Measurements from ENCODE around the gene GUK1. TPM values are rescaled to one million over a fixed set of nuclear protein-coding genes. Genes with fewer than 3 reads are reported as not detected.

GUK1 gene
- polyA plus RNA-seq, 1 donor from 2014 or later = 502 TPM

- Histone ChIP-seq H2AFZ (ENCODE audit: low read depth, low read length) (no peak overlapping the region), H3K9me2 (ENCODE audit: insufficient read depth, low read length) (no peaks in the 10 kb centered on the region), H3K9me3 (ENCODE audit: low read length) (no peaks in the 10 kb centered on the region), H3K4me3 (ENCODE audit: low read length) (no peak overlapping the region), H4K20me1 (ENCODE audit: insufficient read depth) (no peaks in the 10 kb centered on the region), H3F3A (ENCODE audit: insufficient read depth, low read length, poor library complexity, severe bottlenecking) (no peaks in the 10 kb centered on the region), H3K4me2 (ENCODE audit: low read length) (no peak overlapping the region), H3K36me3 (ENCODE audit: insufficient read depth, low read length) (no peaks in the 10 kb centered on the region), H3K27me3 (ENCODE audit: insufficient read depth, low read depth, low read length) (no peaks in the 10 kb centered on the region), H3K9ac (ENCODE audit: low read length) (no peak overlapping the region), H3K27ac (ENCODE audit: low read length) (no peak overlapping the region), H3K79me2 (replicated peaks; ENCODE audit: insufficient read depth, low read length) (no peaks in the 10 kb centered on the region)
- TF ChIP-seq, protein P1, sequence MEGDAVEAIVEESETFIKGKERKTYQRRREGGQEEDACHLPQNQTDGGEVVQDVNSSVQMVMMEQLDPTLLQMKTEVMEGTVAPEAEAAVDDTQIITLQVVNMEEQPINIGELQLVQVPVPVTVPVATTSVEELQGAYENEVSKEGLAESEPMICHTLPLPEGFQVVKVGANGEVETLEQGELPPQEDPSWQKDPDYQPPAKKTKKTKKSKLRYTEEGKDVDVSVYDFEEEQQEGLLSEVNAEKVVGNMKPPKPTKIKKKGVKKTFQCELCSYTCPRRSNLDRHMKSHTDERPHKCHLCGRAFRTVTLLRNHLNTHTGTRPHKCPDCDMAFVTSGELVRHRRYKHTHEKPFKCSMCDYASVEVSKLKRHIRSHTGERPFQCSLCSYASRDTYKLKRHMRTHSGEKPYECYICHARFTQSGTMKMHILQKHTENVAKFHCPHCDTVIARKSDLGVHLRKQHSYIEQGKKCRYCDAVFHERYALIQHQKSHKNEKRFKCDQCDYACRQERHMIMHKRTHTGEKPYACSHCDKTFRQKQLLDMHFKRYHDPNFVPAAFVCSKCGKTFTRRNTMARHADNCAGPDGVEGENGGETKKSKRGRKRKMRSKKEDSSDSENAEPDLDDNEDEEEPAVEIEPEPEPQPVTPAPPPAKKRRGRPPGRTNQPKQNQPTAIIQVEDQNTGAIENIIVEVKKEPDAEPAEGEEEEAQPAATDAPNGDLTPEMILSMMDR (IDR thresholded peaks at IDR 0.05; ENCODE audit: poor library complexity, severe bottlenecking) = no peak
- TF ChIP-seq MXI1 (conservative IDR thresholded peaks at IDR 0.05; ENCODE audit: poor library complexity, severe bottlenecking) = no peak
- TF ChIP-seq EZH2 (IDR thresholded peaks at IDR 0.05; ENCODE audit: borderline replicate concordance, insufficient read depth, low read length, poor library complexity, severe bottlenecking) = no peak
- TF ChIP-seq EP300 (conservative IDR thresholded peaks at IDR 0.05; ENCODE audit: poor library complexity, severe bottlenecking) = no peak
- TF ChIP-seq SMC3 (conservative IDR thresholded peaks at IDR 0.05; ENCODE audit: poor library complexity) = no peak
- no peak for TF ChIP-seq TAF1 (IDR thresholded peaks at IDR 0.05; ENCODE audit: low read depth)
- no peak for TF ChIP-seq RAD21 (conservative IDR thresholded peaks at IDR 0.05)
- TF ChIP-seq REST (IDR thresholded peaks at IDR 0.05; ENCODE audit: borderline replicate concordance) = no peak
- no peak for TF ChIP-seq POLR2AphosphoS5 (IDR thresholded peaks at IDR 0.05)
These were observed 19.1 kb downstream of the GUK1 start for GRCh38 chr1:228159008-228159665.

DNA sequence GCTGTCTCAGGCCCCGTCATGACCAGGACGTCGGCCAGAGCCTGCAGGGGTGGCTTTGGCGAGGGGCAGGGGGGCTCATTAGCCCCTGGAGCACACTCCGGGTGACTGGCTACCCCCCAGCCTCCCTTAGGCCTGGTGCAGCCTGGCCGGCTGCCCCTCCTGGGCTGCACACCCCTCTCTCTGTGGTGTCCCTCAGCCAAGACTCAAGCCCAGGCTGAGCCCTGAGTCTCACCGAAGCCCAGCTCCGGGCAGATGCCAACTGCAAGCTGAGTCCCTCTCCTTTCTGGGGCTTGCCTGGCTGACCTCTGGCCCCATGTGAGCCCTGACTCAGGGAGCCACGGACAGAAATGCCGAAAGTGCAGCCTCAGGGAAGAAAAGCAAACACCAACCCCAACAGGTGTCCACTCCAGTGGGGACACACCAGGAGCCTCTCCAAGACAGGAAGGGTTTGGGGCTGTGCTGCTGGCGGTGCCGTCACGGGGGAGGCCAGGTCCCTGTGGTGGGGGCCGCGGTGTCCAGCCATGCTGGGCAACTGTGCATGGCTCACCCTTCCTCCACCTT lies 20.2 kb downstream of the GUK1 start:
- Histone ChIP-seq H3K9ac (ENCODE audit: low read length) (no peak overlapping the region), H3F3A (ENCODE audit: insufficient read depth, low read length, poor library complexity, severe bottlenecking) (no peaks in the 10 kb centered on the region), H3K9me3 (ENCODE audit: low read length) (no peaks in the 10 kb centered on the region), H3K4me3 (ENCODE audit: low read length) (no peak overlapping the region), H3K27me3 (ENCODE audit: insufficient read depth, low read depth, low read length) (no peaks in the 10 kb centered on the region), H3K27ac (ENCODE audit: low read length) (no peak overlapping the region), H2AFZ (ENCODE audit: low read depth, low read length) (no peak overlapping the region), H3K4me2 (ENCODE audit: low read length) (no peak overlapping the region), H3K79me2 (replicated peaks; ENCODE audit: insufficient read depth, low read length) (no peaks in the 10 kb centered on the region), H3K36me3 (ENCODE audit: insufficient read depth, low read length) (no peaks in the 10 kb centered on the region), H4K20me1 (ENCODE audit: insufficient read depth) (no peaks in the 10 kb centered on the region), H3K9me2 (ENCODE audit: insufficient read depth, low read length) (no peaks in the 10 kb centered on the region)
- TF ChIP-seq REST (IDR thresholded peaks at IDR 0.05; ENCODE audit: borderline replicate concordance) (no peak), POLR2AphosphoS5 (IDR thresholded peaks at IDR 0.05) (no peak), EP300 (conservative IDR thresholded peaks at IDR 0.05; ENCODE audit: poor library complexity, severe bottlenecking) (no peak), SMC3 (conservative IDR thresholded peaks at IDR 0.05; ENCODE audit: poor library complexity) (no peak), TAF1 (IDR thresholded peaks at IDR 0.05; ENCODE audit: low read depth) (no peak), RAD21 (conservative IDR thresholded peaks at IDR 0.05) (no peak), MXI1 (conservative IDR thresholded peaks at IDR 0.05; ENCODE audit: poor library complexity, severe bottlenecking) (no peak), EZH2 (IDR thresholded peaks at IDR 0.05; ENCODE audit: borderline replicate concordance, insufficient read depth, low read length, poor library complexity, severe bottlenecking) (no peak)
- TF ChIP-seq, protein P1 (IDR thresholded peaks at IDR 0.05; ENCODE audit: poor library complexity, severe bottlenecking) = no peak
